Mesothelial cell of epicardium (in vitro differentiated cells): Measurements from ENCODE around the gene FRMD7. TPM values are rescaled to one million over a fixed set of nuclear protein-coding genes. Genes with fewer than 3 reads are reported as not detected.
A peak's percentile ranks its signal among the peaks of the same experiment; 100 is the strongest.

Experiments used
- DNase-seq, 2 experiments: peaks; one replicate each; pipeline ENCODE4 v3.0.0; 2021; ENCODE audit warnings: low spot score in 2 of 2; ENCODE audit not compliant: unreplicated experiment in 2 of 2
- H3K27ac Mint-ChIP-seq: 2 replicates; pipeline ENCODE4 v1.8.0; 2021; ENCODE audit warnings: mixed read lengths
- H3K27me3 Mint-ChIP-seq: 2 replicates; pipeline ENCODE4 v1.8.0; 2021; ENCODE audit warnings: low read depth, mixed read lengths
- H3K36me3 Mint-ChIP-seq: 2 replicates; pipeline ENCODE4 v1.8.0; 2021; ENCODE audit warnings: mixed read lengths
- H3K4me1 Mint-ChIP-seq: 2 replicates; pipeline ENCODE4 v1.8.0; 2021; ENCODE audit warnings: mixed read lengths
- H3K4me3 Mint-ChIP-seq: 2 replicates; pipeline ENCODE4 v1.8.0; 2021; ENCODE audit warnings: mild to moderate bottlenecking, moderate library complexity, mixed read lengths
- H3K9me3 Mint-ChIP-seq: 2 replicates; pipeline ENCODE4 v1.8.0; 2021; ENCODE audit warnings: mixed read lengths
- CTCF ChIP-seq: fragments of 200-600 bp; sonication (generic); IDR thresholded peaks from one replicate; pipeline ENCODE4 v1.5.0; 2021; ENCODE audit warnings: antibody characterized with exemption; ENCODE audit not compliant: unreplicated experiment
- total RNA-seq: library from RNA; stranded (reverse); gene quantifications from 3 replicates; pipeline ENCODE4 v1.2.1, GENCODE V29; 2021

FRMD7 gene
- 0.07 to 0.18 TPM (median 0.13 TPM) in 3 replicates for total RNA-seq

- TF ChIP-seq CTCF: no peak
- DNase-seq: no peak
- H3K36me3 Mint-ChIP-seq: peaks cover 2% of the 10 kb centered on the region
- H3K9me3 Mint-ChIP-seq: peaks cover 10% of the 10 kb centered on the region
- H3K4me3 Mint-ChIP-seq: no peak within 1 kb of the TSS
- peaks cover 28% of the 10 kb centered on the region for H3K4me1 Mint-ChIP-seq
- peak within 1 kb of the TSS; percentile 75 for H3K27ac Mint-ChIP-seq
- no peaks in the 10 kb centered on the region for H3K27me3 Mint-ChIP-seq
These were observed at the start of gene FRMD7 for GRCh38 chrX:132127743-132128142. TSS of gene FRMD7 (minus strand) at chrX:132128020. CDS start at chrX:132127844, 176 bp downstream.

GRCh38 chrX:132173647-132174046 lies 45.8 kb upstream of the FRMD7 start:
- Mint-ChIP-seq H3K4me3 (no peak overlapping the region), H3K27me3 (no peaks in the 10 kb centered on the region), H3K4me1 (peaks cover 49% of the 10 kb centered on the region), H3K27ac (peak overlapping the region; percentile 60), H3K9me3 (peaks cover 7% of the 10 kb centered on the region), H3K36me3 (no peaks in the 10 kb centered on the region)
- no peak for DNase-seq
- TF ChIP-seq CTCF: no peak

- Mint-ChIP-seq H3K4me3 (no peak overlapping the region), H3K4me1 (peaks cover 45% of the 10 kb centered on the region), H3K27ac (peak overlapping the region; percentile 80), H3K36me3 (no peaks in the 10 kb centered on the region), H3K27me3 (no peaks in the 10 kb centered on the region), H3K9me3 (peaks cover 3% of the 10 kb centered on the region)
- DNase-seq: no peak
- TF ChIP-seq CTCF: no peak
These were observed 44.1 kb upstream of the FRMD7 start for GRCh38 chrX:132171881-132172280.

GRCh38 chrX:132171478-132171877 lies 43.7 kb upstream of the FRMD7 start:
- Mint-ChIP-seq H3K36me3 (no peaks in the 10 kb centered on the region), H3K4me1 (peaks cover 45% of the 10 kb centered on the region), H3K27ac (no peak overlapping the region), H3K4me3 (no peak overlapping the region), H3K27me3 (no peaks in the 10 kb centered on the region), H3K9me3 (peaks cover 3% of the 10 kb centered on the region)
- no peak for TF ChIP-seq CTCF
- no peak for DNase-seq

GRCh38 chrX:132169554-132169953 lies 41.7 kb upstream of the FRMD7 start:
- Mint-ChIP-seq H3K27ac (no peak overlapping the region), H3K9me3 (peaks cover 12% of the 10 kb centered on the region), H3K27me3 (no peaks in the 10 kb centered on the region), H3K4me3 (no peak overlapping the region), H3K4me1 (peaks cover 40% of the 10 kb centered on the region), H3K36me3 (peaks cover 3% of the 10 kb centered on the region)
- no peak for DNase-seq
- TF ChIP-seq CTCF: no peak

- Mint-ChIP-seq H3K36me3 (peaks cover 15% of the 10 kb centered on the region), H3K27me3 (no peaks in the 10 kb centered on the region), H3K9me3 (peaks cover 29% of the 10 kb centered on the region), H3K4me1 (peaks cover 14% of the 10 kb centered on the region), H3K4me3 (no peak overlapping the region), H3K27ac (no peak overlapping the region)
- TF ChIP-seq CTCF: no peak
- no peak for DNase-seq
These were observed 37.8 kb upstream of the FRMD7 start for GRCh38 chrX:132165651-132166050.
